Left renal pelvis (tissue), 4 donors: Measurements from ENCODE around the gene NFIX. TPM values are rescaled to one million over a fixed set of nuclear protein-coding genes. Genes with fewer than 3 reads are reported as not detected.

Source experiments
- DNase-seq, 4 donors: peaks; one replicate each; pipeline ENCODE4 v3.0.0-alpha.2; 2013; ENCODE audit warnings: low read depth in 4 of 4, low spot score in 3 of 4
- polyA plus RNA-seq, 4 donors: library from polyadenylated mRNA; unstranded; fragments of 120-200 nt; gene quantifications; one replicate each; pipeline ENCODE4 v1.2.1, GENCODE V29; 2013; ENCODE audit not compliant: insufficient read length in 4 of 4

NFIX gene
- polyA plus RNA-seq, 4 donors: 18.9 to 130 (median 23.3) TPM

DNA sequence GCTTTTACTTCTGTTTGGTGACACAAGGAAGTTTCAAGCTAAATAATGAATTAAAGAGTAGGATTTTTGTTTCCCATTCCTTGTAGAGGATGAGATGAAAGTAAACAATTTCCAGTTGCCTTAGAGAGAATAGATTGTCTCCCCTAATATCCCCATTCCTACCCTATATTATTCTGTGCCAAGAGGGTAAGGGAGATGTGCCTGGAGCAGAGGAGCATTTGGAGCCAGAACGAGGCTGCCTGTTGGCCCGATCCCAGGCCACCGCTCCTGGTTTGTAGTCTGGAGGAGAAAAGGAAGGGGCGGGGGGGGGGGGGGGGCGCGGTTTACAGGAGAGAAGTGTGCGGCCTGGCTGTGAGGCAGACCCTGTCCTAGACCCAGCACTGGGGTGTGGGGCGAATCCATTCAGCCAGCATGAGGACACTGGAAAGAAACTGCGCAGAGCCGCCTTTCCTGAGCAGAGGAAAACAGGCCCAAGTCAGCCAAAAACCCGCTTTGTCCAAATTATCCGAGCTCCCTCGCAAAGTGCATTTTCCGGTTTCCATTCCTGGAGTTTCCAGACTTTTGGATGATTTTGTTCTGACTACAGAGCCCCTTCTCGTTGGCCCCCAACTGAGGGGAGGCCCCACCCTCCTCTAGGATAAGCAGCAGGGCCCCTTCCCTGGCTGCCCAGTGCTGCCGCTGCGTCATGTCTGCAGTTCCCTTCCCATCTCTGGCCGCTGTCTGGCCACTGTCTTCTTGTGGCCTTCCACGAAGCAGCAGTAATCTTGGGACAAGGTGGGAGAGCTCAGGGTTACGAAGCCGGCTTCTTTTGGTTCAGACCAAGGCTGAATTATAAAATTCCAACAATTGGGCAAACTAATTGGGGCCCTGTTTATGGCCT lies 23.0 kb downstream of the NFIX start:
- DNase-seq: no peak

DNA sequence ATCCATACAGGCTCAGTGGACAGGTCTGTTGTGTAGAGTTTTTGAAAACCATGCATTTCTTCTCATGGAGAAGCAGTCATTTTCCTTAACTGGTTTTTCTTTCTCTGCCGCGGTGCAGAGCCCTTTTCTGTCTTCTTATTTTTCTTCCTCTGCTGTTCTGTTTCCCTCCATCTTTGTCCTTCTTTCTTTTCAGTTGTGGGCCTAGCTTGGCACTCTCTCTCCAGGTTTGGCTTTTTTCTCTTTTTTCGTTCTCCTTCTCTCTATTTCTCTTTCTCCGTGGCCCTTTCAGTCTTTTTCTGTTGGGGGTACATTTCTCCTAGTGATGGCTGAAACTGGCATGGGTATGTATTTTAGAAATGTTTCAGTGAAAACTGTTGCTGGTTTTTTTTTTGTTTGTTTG lies 24.1 kb downstream of the NFIX start:
- DNase-seq: no peak

DNA sequence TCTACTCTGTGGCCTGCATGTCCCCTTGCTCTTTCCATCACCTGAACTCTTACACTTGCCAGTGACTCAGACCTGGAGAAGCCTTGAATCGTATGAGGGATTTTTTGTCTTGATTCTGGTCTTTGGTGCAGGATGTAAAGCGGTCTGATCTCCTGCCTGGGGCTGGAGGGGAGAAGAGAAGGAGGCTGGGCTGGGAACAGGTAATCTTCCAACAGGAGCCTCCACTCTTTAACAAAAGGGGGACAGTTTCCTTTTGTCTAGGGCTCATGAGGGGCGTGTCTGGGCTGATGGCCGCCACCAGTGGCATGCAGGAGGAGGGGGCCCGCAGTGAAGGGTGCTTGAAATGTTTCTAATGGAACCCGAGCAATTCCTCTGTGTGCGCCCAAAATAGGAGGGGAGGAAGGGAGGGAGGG lies 24.7 kb downstream of the NFIX start:
- DNase-seq: no peak

DNA sequence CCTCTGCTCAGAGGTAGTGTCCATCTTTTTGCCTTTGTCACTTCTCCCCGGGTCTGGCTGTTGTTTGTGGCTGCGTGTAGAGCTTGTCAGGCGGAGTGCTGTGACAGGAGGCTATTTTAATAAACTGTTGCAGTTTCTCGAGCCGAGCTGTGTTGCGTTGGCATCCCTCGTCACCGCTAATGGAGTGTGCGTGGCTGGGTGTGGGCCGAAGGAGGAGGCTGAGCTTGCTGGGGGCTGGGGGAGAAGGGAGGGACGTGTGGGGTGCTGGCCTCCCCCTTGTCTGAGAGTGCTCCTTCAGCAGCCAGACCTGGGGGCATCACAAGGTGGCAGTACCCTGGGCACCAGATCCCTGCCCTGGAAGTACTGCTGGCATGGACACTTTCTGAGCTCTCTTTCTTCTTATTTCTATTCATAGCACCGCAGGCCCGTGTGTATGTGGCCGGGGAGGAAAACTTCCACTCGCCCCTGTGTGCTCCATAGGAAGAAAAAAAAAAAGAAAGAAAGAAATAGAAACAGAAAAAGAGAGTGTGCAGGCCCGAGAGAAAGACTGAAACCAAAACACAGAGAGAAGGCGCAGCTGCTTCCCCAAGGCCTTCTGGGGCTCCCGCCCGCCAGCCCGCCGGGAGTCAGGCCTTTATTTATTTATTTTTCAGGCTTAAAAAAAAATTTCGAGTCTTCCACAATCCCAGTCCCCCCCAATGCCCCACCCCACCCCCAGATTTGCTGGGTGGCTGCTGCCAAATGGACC lies 27.0 kb downstream of the NFIX start:
- DNase-seq: no peak

- peak; percentile 66 to 70 (median 68) for DNase-seq
Observed at GRCh38 chr19:13022859-13023636, 27.8 kb downstream of the NFIX start.

GRCh38 chr19:13023656-13024055 lies 28.4 kb downstream of the NFIX start:
- no peak for DNase-seq

GRCh38 chr19:13024126-13024950 lies 29.1 kb downstream of the NFIX start:
- DNase-seq: no peak

- no peak for DNase-seq
Observed at GRCh38 chr19:13024951-13025697, 29.8 kb downstream of the NFIX start.

DNA sequence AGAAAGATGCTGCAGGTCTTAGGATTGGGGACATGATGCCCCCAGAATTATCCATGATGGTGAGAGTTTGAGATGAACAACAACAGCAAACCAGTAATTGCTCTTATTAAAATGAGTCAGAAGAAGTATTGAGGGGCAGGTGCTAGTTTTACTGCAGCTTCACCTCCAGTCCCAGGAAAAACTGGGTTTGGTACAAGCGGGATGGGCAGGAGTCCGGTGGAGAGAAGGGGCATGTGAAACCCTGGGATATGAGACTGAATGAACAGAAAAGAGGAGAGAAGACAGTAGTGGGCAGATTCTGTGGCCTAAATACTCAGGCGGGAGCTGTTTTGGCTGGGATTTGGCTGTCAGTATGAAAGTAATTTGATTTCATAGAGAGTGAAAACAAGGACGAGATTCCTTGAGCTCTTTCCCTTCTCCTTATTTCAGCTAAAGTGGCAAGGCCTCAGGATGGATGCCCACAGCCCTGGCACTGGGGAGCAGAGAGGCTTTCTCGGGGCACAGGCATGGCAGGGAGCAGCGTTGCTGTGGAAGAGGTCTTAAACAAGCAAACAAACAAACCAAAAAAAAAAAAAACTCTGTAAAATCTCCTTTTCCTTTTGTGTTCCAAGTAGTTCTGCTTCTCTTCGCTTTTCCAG lies 30.7 kb downstream of the NFIX start:
- no peak for DNase-seq

DNA sequence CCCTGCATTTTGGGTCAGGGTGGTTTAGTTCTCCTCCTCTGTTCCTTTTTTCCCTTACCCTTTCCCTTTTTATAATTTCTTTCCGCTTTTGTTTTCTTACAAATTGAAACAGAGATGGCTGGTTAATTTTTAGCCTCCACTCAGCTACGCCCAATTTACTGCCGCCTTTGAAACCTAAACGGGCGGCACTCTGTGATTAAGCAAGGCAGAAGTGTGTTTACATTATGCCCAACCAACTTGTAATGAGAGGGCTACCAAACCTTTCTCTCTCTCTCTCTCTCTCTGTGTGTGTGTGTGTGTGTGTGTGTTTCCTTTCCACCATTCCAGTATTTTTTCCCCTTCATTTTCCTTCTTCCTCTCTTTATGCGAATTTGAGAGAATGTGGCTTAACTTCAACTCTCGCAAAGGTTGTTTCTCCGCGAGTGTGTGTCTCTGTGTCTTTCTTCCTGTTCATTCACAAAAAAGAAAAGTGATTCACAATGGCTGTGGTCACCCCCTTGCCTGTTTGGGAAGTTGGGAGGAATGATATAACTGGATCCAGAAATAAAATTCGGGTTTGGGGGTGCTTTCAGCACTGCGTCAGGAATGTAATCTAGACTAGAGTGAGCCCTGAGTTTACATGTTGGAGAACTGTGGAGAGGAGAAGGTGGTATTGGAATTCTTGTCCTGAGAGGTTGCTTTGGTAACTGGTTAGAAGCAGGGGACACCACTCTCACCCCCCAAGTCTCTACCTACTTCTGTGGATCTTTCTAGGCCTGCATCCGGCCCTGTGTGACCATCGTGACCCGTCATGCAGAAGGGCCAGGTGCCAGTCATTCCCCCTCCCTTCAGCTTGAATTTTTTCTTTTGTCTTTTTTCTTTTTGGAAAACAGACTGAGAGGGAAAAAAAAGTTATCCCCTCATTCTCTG lies 31.4 kb downstream of the NFIX start:
- no peak for DNase-seq

DNA sequence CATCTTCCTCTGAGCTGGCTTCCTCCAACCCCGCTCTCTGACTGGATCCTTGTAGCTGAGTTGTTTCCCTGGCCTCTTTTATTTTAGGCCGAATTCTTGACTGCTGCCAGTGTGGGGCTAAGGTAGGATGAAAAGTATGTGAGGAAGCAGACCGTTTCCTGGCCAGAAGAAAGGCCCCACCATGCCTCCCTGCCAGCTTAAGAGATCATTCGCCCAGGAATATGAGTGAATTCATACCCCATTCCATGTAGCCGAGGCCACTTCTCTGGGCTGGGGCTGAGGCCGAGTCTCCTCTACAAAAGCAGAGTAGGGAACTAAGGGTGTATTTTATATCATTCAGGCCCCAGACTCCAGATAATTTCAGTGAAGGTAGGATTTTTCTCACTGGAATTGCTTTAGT lies 32.3 kb downstream of the NFIX start:
- DNase-seq: no peak

DNA sequence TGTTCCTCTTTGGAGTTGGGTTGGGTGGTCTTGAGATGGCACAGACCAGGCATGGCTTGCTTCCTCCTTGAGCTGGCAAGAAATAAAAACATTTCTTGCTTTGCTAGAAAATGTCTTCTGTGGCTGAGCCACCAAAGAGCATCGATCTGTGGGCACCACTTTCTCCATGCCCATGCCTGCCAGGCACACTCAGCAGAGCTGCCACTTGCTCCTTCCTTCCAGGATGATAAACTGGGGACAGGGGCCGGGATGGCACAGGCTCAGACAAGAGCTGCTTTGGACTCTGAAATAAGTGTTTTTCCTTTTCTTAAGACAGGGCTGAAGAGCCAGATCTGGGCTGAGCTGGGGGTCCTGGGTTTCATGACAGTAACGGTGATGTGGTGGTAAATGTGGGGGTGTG lies 32.8 kb downstream of the NFIX start:
- DNase-seq: no peak

- DNase-seq: no peak
Observed at GRCh38 chr19:13029301-13029880, 34.1 kb downstream of the NFIX start.

DNA sequence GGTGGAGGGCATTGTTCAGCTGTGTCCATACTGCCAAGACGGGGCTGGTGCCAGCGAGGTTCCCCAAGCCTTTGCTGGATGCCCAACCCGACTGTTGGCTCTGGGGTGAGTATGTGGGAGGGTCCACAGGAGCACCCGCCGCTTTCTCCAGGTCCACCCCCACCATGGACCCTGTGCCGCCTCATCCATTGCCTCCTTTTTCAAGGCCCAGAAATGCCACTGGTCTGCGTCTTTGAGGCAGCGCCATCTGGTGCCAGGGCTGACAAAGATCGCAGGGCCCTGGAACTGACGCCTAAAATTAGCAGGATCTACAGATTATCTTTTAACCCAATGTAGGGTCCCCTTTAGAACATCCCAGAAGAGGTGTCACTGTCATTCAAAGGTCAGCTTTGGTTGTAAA lies 34.6 kb downstream of the NFIX start:
- no peak for DNase-seq

DNA sequence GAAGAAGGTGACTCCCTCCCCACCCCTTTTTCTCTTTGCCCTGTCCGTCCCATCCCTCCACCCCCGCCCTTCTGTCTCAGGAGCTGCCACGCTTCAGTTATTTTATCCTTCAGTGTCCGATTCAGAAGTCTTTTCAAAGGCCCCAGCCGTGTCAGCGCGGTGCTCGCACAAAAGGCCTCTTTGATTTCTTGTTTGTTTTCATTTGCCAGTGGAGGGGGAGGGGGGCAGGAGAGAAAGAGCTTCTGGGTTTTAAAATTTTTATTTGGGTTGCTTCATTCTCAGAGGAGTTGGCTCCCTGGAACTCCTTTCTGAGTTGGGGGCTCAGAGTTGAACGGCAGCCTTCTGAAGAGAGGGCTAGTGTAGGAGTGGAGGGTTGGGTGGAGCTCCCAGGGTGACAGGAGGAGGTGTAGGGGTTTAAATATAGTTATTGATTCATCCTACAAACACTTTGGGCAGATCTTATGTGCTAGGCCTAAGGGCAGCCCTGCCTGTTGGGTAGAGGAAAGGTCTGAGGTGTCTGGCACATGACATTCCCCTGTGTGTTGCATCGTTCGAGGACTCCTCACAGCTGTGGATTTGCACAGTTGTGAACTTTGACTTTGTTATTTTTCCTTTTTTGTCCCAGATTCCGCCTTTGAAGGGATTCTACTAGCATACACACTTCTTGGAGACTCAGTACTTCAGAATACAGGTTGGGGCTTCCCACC lies 36.8 kb downstream of the NFIX start:
- no peak for DNase-seq

DNA sequence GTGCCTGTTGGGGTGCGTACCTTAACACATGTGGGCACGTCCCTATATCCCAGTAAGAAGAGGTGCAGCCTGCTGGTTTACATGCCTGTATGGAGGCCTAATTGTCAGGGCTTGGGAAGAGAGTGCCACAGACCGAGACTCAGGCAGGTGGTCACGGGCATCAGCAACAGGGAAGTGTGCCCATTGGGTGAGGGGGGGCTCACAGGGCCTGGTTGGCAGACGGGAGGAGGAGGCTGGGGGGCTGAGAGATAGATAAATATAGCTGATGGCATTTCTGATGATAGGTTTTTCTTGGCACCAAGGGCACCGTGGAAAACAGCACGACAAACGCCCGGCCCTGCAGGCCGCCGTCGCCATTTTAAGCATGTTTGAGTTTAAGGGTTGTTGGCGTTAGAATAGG lies 37.6 kb downstream of the NFIX start:
- DNase-seq: no peak

GRCh38 chr19:13033244-13033643 lies 38.0 kb downstream of the NFIX start:
- no peak for DNase-seq
